Measurements from ENCODE around the gene SIAH3.

Gene SIAH3

DNA sequence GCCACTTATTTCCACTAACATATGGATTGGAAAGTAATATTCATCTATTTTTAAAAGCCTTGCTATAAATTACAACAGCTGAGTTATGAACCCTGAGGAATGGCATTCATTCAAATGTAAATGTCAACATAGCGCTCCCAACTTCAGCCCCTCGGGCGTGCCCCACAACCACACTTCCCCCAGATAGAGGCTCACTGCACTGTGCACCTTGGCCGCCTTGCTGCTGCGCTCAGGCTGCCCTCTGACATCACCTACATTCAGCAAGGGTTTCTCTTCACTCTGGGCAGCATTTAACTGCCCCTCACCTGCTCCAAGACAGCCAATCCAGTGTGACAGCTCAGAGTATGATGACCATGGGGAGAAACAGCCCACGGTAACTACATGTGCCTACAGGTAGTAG lies 35.1 kb downstream of the SIAH3 start:
- no peak for DNase-seq

DNA sequence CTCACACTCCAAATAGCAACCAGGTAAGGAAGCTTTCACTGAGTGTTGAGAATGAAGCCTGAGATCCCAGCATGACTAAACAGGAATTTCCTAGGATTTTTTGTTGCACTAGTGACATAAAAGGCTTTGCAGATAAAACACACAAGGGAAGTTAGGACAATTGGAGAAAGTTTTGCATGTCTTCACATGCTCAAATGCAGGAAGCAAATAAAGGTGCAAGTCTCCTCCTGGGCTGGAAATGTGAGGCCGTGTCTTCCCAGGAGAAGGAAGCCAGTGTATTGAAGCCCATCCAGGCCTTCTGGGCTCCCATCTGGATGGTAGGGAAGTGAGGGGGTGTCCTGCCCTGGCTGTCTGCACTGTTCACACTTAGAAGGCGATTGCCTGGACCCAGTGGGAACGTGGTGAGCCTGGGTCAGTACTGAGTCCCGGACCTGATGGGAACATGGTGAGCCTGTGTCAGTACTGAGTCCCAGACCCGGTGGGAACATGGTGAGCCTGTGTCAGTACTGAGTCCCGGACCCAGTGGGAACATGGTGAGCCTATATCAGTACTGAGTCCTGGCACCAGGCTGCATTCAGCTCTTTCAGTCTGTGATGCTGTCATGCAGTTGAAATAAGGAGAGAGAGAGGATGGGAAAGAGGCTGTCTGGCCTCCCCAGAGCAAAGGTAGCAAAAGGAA lies 38.7 kb downstream of the SIAH3 start:
- no peak for DNase-seq

DNA sequence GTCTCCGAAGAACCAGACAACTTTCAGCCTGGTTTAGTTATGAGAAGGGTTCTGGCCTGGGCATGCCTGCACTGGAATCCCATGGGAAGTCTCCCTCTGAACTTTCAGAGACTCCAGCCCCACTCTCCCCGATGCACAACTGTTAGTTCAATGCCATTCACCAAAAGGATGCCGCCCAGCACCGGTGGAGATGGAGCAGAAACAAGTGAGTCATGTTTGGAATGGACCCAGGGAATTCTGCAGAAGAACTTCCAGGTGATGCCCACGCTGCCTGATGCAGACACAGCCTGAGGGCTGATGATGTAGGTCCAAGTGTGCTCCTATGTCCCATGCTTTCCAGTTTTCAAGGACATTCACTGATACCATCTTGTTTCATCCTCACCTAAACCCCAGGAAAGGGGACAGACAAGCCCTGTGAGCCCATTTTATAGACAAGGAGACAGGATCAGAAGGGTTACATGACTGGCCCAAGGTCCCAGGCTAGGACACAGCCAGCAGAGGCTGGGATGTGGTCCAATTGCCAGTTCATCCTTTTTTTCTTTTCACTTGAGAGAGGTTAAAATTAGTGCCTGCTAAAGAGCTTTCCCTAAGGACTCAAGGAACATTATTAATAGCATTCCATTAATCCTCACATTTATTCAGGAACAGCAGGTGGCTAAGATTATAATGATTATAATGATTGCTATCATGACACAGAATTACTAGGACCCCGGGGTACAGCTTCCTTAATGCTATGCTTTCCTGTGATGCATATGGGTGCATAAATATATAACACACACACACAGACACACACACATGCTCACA lies 39.5 kb downstream of the SIAH3 start:
- DNase-seq: no peak

DNA sequence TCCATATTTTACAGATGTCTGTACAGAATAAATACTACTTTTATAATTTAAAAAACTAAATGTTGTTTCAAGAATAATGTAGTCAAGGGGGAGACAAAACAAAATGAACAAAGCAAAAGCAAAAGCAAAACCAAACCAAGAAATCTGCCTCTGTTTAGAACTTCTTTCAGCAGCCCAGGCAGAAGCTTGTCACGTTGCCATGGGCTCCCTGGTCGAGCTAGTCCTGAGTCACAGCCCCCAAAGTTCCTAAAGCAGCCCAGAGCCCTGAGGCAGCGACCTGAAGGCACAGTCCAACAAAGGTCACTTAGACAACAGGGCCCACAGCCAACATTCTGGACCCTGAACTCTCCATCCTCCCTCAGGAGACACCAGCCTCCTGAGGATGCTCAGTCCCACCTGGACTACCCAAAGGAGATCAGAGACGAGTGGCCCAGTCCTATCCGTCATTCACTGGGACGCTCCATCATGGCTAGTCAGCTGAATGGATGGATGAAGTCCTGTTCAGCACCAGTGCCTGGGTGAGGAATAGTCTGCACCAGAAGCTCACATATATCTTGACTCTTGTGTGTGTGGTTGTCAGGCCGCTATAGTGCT lies 41.7 kb downstream of the SIAH3 start:
- DNase-seq: no peak

DNA sequence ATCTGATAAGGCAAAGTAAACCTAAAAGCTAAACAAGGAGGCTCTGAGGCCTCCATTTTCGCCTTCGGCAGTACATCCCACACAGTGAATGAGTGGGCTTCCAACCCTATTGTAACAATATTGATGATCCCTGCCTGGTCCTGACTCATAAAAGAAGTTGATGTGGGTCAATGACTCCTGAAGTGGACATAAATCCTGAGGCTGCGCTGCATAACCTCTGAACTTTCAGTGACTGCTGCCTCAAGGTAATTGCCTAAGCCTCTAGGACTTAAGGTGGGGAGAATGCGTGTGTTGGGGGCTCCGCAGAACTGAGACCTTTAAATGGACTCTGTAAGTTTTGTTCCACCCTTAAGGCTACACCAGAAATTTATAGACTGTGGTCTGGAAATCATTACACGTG lies 42.6 kb downstream of the SIAH3 start:
- DNase-seq: no peak

DNA sequence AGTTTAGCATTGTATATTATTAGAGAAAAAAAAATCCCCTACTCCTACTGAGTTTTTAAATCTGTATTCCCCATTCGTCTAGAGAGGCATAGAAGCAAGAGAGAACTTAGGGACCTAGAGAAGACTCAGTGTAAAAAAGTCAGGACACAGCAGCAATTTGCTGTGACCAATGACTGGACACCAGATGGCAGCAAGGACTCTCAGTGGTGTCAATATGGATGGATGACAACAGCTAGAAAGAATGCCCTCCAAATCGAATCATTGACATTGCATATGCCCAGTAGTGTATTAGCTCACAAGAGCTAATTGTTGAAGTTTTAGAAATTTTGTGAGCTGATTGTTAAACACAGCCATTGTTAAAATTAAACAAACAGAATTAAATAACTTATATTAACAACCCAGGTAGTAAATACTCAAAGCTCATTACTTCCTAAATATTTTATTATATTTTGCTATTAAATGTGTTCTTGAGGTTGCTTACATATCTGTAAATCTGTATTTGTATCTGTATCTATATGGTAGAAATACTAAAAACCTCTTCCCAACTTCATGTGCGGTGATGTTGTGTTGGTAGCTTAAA lies 43.9 kb downstream of the SIAH3 start:
- peak; percentile 17 for DNase-seq

DNA sequence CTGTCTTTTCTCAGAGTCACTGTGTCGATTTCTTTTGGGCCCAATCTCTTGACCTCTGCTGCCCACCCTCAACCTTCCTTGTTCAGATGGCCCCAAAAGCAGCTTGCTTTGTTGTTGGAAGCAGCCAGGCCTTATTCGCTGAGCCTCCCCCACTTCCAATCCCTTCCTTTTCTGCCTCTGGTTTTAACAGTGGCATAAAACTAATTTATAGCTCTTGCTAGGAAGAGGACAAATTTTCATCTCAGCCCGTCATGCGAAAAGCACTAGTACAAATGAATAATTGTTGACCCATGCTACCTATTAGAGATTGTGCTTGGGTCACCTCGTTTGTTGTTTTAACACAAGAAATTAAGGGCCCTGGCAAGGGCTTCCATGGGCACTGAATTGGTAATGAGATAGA lies 51.1 kb downstream of the SIAH3 start:
- DNase-seq: no peak

DNA sequence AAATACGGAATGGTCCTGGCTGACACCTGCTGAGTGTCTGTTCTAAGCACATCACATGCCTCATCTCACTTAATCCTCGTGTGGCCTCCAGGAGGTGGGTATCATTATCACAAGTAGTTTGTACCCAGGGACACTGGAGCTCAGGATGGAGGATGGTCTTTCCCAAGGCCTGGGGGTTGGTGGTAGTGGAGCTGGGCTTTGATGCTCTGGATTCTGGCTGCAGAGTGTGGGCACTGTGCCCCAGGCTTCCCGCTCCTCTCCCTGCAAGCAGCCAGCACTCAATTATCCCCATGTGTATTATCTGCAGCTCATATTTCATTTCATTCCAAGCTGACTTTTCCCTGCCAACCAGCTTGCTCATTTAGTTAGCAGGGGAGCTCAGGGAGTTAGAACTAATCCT lies 52.1 kb downstream of the SIAH3 start:
- DNase-seq: no peak

DNA sequence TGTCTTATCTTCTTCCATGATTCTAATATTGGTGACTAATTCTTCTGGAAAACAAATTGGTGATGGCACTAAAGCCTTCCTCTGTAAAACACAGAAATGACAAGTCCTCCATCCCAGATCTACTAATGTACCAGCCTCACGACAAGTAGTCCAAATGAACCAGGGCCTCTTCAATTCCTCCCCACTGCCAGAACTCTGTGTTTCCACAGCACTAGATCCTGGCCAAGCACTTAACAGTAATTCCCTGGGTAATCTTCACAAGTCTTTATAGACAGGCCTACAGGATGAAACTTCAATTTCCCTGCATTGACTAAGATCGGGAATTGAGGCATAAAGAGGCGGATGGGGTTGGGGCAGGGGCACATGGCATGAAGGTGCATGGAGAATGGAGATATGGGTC lies 52.7 kb downstream of the SIAH3 start:
- no peak for DNase-seq

DNA sequence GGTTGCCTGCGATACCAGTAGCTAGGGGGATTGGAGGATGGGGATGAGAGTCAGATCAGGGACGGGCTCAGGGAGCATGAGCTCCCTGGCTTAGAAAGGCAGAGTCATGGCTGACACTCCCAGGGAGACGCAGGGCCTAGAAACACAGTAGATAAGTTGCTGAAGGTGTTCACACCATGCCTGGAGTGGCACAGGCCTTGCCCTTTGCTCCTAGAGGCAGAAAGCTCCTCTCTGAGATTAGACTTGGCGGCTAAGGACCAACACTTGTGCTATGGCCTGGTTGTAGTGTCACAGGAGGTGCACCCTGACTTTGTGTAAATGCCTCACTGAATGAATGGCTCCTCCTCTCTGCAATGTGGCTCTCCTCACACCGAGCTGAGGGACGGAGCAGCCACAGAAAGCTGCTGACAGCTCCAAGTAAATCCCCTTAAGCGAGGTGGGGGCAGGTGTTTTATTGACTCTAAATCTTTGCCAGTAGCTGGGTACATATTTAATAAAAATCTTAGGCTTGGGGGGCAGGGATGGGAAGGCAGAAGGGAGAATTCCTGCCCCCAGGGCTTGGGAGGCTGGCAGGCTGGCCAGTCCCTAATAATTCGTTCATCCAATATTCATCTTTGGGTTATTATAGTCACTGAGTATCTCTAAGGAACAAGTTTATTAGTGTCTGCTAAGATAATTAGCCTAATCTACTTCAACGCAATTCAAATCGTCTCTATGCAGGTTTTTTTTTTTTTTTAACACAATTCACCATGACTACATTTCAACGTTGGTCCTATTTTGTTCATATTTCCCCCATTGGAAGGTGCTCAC lies 54.9 kb downstream of the SIAH3 start:
- DNase-seq: no peak

DNA sequence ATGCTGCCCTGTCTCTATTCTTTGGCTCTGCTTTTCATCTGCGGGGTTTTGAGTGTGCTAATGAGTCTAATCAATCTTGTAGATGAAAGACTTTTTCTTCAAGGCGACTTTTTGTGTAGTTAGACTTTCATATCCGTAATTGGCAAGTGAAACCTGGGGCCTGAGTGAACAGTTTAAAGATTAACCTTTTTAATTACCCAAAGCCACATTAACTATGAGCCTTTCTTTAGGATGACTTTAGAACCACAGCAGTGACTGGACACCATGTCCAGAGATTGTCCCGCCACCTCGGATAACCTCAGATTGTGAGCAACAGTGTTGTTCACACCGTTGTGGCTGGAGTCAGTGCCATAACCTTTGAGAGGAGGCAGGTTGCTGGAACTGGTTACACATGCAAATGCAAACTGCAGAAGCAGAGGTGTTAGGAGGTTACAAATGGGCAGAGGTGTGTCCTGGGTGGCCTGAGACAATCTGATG lies 58.7 kb downstream of the SIAH3 start:
- DNase-seq: no peak

DNA sequence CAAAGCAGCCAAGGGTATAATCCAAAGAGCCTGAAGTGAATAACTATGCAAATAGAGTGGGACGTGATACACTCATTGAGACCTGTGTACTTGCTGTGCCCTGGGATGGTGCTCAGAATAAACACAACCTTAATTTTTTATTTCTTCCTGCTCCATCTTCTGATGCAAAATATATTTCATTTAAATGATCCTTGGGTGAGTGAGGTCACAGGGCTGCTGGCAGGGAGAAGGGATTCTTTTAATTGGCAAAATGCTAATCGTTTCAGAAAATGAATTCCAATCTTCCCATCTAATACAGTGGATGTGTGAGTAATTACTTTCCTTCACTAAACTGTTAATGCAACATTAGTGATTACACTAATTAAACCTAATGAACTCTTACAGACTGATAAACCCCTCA lies 63.5 kb downstream of the SIAH3 start:
- DNase-seq: peak; percentile 45

DNA sequence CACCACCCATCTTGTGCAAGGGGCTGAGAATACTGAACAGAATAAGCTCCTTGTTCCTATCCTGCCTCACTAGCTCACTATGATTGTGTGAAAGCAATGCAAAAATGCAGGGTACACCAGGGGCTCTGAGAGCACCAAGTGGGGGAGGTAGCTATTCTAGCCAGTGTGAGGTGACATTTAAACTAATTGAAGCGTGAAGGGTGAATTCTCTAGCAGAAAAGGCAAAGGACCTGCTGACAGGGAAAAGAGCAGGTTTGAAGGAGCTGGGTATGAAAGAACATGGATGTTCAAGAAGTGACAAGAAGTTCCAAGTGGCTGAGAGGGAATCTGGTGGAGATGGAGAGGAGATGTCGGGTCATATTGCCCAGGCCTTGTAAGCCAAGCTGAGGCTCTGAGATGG lies 64.2 kb downstream of the SIAH3 start:
- DNase-seq: no peak

DNA sequence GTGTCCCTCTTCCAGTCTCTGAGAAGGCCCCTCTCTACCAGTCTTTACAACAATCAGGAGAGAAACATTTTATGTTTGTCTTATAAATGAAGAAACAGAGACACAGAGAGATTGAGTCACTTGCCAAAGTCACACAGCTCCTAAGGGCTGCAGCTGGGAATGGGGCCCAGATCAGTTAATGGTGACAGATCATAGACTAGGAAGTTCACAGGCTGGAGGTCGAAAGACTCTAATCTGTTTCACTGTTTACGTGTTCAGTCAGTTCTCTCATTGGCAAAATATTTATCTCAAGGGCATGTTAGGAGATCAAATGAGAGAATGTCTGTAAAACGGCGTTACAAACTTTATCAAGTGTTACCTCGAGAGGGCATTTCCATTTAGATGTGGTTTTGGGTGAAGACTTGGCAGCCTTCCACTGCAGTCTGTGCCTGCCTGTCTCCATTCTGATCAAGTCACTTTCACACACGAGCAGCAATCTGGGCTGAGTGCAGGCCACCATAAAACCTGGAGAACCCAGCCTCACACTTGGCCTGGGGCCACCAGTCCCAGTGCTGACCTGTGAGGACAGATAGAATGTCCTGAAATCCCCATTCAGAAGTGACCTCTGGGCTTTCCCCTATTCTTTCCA lies 65.1 kb downstream of the SIAH3 start:
- no peak for DNase-seq

DNA sequence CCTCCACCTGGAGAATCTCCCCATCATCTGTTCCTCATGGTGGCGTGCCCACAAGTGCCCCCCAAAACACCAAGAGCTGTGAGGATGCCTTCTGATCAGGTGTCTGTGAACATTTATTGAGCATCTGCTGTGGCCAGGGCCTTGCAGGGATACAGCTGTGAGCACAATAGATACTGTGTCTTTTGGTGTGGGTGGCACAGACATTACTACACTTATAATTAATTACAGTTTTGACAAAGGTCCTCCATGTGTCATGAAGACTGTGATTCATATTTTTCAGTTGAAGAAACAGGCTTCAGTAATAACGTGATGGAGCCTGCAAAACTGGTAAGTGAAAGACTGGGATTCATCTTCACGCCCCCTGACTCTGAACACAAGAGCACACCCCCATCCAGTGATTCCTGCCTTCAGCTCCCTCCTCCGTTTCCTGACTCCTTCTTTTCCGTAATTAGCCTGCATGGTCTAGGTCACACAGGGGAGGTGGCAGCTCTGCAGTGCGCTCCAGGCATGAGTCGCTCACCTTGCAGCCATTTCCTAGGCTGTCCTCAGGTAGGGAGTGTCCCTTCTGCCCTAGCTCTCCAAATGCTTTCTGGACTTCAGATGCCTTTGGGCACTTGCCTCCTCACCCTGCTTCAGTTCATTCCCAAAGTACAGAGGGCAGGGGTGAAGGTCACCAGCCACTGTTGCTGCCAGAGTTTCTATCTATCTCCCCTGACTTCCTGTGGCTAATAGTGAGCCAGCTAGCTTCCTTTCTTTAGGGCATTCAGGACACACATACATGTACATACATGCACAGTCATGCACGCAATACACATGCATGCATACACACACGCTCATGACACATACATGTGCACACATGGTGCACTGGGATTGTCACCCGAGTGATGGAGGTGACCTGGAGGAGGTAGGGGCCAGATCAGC lies 66.5 kb downstream of the SIAH3 start:
- no peak for DNase-seq

DNA sequence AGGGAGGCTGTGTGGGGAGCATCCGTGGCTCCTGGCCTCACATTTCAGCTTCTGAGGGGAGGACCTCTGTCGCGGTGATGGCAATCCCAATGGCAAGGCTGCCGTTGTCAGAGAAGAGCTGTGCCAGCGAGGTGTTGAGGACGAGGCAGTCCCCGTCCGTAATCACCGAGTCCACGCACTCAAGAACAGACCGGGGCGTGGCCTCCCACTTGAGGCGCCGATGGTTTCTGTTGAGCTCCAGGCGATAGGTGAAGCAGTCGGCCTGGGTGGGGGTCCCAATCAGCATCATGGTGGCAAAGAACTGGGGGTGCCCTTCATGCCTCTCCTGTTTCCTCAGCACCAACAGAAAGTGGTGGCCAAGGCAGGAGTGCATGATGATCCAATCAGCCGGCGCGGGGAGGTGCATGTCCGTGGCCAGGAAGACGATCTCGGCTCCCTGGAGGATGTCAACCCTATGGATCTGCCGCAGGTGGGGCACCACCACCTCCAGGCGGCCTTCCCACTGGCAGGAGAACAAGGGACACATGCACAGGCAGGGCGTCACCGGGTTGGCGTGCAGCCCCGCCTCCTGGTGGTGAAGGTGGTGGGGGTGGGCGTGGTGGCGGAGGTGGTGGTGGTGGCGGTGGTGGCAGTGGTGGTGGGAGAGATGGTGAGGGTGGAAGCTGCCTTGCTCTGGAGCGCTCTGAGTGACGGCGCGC lies 68.1 kb downstream of the SIAH3 start:
- DNase-seq: no peak

DNA sequence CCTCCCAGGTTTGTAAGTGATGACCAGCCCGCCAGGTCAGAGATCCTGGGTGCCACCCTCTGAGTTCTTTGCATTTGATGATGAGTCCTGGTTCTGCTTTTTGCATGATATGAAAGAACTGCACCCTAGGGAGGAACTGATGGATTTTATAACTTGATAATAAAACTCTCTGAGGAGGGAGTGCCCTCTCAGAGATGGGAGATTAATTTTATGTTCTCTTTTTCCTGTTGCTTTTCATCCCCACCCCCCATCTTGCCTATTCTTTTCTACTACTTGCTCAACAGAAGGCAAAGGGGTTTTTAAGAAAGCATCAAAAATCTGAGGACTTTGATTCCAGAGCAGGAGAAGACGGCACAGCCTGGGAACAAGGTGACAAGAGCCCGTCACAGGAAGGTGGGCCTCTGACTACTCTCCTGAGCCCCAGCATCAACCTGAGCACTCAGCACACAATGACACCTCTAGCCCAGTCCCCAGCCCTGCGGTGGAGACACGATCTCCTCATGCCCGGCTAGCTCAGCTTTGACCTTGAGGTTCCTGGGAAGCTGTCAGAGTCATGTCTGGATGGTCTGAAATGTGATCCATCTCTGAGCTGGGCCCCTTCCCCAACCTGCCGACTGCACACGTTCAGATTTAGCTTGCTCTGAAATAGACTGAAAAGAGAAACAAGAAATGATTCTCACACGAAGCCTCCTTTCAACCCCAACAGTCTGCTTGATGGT lies 69.1 kb downstream of the SIAH3 start:
- DNase-seq: no peak

DNA sequence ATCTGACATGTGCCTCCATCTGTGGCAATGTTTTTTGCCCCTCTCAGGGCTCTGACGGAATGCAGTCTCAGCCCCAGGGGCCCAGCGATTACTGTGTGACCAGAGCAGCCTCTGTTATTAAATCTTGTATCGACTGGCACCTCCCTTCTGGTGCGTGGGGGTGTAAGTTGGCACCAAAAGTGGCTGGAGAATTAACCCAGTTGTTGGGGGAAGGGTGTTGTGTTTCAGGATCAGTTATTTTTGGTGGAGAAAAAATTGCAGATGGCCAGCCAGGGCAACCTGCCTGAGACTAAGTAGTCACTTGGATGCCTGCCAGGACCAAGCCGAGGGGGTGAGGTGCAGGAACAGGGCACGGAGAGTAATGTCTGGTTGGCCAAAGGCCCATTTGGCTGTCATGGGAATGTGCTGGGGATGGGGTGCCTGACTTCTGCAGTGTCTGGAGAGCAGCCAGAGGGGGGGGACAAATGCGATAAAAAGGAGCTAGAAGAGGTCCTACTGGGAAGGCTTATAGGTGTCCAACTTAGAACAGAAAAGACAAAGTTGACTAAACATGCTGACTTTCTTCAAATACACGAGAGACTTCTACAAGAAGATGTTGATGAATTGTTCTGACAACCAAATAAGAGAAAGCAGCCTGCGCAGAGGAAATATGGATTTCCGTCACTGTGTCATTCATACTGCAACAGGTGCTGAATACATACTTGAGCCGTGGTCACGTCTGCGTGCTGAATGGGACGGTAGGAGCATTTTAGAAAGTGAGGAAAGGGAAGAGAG lies 69.8 kb downstream of the SIAH3 start:
- DNase-seq: no peak

DNA sequence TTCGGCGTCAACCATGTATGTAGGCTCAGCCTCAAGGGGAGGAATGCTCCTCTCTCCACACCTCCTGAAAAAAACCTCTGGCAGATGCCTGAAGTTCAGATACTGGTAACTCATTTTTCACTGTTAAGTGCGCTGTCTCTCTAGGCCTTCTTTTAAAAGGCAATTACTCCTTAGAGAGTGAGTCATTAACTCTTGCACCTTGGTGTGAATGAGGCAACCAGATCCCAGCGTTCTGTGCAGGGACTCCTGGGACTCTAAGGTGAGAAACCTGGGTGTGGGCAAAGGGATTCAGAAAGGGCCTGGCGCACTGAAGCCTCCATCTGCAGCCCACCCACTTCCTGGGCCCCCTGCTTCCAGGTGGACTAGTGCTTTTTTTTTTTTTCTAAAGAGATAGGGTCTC lies 71.7 kb downstream of the SIAH3 start:
- no peak for DNase-seq

Data from NCI-H526 treated with DMSO at 0.1 percent for 48 hours (cell line).